ENCODE measurements around the gene GNG13.

DNA sequence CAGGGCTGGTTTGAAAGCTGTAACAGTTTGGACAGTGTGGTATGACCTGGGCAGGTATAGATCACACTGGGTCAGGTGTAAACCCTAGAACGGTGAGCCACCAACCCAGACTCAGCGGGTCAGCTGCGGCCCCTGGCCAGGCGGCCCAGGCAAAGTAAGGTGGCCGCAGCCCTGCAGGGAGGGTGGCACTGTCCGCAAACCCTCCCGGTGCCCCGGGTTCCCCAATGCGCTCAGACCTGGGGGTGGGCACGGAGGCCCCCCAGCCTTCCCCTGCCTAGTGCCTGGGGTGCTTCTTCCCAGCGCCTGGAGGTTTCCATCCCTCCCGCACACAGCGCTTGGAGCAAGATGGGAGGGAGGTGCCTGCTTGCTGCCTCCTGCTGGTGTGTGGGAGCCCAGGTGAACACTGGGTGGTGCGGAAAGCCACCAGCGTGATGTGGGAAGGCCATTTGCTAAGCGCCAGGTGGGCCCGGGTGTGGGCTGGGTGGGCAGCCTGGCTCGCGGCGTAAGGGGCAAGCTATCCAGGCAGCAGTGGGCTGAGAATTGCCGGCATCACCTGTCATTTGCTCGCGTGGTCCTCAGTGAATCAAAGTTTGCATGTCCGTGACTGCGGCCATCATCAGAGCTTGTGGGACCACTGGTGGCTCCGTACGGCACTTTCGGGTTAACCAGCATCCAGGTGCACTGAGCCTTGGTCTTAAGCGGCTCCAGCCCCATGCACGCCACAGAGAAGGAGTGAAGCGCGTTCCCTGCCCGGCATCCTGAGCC lies 47.3 kb upstream of the GNG13 start:
- TF ChIP-seq POLR2A (IDR thresholded peaks at IDR 0.05) = no peak
- TF ChIP-seq, protein P1, sequence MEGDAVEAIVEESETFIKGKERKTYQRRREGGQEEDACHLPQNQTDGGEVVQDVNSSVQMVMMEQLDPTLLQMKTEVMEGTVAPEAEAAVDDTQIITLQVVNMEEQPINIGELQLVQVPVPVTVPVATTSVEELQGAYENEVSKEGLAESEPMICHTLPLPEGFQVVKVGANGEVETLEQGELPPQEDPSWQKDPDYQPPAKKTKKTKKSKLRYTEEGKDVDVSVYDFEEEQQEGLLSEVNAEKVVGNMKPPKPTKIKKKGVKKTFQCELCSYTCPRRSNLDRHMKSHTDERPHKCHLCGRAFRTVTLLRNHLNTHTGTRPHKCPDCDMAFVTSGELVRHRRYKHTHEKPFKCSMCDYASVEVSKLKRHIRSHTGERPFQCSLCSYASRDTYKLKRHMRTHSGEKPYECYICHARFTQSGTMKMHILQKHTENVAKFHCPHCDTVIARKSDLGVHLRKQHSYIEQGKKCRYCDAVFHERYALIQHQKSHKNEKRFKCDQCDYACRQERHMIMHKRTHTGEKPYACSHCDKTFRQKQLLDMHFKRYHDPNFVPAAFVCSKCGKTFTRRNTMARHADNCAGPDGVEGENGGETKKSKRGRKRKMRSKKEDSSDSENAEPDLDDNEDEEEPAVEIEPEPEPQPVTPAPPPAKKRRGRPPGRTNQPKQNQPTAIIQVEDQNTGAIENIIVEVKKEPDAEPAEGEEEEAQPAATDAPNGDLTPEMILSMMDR (IDR thresholded peaks at IDR 0.05) = no peak
